GM18907 (cell line): ENCODE results near the gene AXIN1.
"Not testable (repeated sequence)": the region's sequence is repeated elsewhere in the genome, so short reads cannot be mapped to it uniquely, and the experiment has no call there.

Experiments
- ATAC-seq: cut with Tn5 transposase; IDR thresholded peaks from one replicate; pipeline ENCODE4 v1.9.1; 2021; ENCODE audit warnings: mild to moderate bottlenecking, moderate library complexity; ENCODE audit not compliant: unreplicated experiment

Gene AXIN1

DNA sequence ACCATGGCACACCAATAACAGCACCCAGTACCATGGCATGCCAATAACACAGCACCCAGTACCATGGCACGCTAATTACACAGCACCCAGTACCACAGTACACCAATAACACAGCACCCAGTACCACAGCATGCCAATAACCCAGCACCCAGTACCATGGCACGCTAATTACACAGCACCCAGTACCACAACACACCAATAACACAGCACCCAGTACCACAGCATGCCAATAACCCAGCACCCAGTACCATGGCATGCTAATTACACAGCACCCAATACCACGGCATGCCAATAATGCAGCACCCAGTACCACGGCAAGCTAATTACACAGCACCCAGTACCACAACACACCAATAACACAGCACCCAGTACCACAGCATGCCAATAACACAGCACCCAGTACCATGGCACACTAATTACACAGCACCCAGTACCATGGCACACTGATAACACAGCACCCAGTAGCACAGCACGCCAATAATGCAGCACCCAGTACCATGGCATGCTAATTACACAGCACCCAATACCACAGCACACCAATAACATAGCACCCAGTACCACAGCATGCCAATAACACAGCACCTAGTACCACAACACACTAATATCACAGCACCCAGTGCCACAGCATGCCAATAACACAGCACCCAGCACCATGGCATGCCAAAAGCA lies 18.2 kb downstream of the AXIN1 start:
- ATAC-seq = not testable (repeated sequence)

DNA sequence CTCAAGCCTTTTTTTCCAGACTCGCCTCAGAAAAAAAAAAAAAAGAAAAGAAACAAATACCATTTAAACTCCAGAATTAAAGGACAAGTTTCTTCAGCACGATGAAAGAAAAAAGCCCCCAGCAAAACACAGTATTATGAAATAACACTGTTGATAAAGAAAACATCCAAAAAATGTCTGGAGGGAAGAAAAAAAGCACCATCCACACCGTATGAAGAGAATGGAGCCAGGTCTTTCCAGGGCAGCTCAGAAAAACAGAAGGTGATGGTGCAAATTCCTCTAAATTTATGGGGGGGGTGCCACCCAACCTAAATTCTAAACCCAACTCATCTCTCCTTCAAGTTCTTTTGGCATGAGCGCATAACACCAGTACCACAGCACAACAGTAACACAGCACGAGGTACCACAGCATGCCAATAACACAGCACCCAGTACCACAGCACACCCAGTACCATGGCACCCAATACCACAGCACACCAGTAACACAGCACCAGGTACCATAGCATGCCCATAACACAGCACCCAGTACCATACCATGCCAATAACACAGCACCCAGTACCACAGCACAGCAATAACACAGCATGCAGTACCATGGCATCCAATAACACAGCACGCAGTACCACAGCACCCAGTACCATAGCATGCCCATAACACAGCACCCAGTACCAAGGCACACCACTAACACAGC lies 19.0 kb downstream of the AXIN1 start:
- ATAC-seq = no peak

DNA sequence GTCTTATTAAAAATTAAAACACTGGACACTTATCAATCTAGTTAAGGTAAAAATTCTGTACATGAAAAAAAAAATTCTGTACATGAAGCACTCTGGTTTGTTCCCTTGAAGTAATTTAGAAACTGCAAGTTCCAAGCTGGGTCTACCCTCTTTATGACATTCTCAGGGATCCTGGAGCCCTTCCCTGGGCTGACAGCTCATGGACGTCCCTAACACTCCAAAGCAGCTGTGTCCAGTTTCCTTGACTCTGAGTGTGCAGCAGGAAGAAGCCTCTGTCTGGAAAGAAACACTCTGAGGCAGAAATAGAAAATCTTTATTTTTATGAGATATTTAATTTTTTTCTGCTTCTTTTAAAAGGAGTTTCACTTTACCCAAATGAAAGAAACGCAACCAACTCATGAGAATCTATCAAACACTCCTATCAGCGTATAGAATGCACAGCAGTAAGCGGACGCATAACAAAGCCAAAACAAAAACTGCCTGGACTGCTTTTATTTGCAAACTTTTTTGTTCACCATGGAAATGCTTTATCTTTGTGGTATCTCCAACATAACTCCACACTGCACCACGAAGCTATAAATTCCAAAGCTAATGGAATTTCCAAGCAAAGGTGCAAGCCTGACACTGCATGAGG lies 21.2 kb downstream of the AXIN1 start:
- ATAC-seq = not testable (repeated sequence)

GRCh38 chr16:330741-331140 lies 21.8 kb downstream of the AXIN1 start:
- no peak for ATAC-seq

- ATAC-seq = no peak
Measured at GRCh38 chr16:325375-326145, 27.0 kb downstream of the AXIN1 start.

DNA sequence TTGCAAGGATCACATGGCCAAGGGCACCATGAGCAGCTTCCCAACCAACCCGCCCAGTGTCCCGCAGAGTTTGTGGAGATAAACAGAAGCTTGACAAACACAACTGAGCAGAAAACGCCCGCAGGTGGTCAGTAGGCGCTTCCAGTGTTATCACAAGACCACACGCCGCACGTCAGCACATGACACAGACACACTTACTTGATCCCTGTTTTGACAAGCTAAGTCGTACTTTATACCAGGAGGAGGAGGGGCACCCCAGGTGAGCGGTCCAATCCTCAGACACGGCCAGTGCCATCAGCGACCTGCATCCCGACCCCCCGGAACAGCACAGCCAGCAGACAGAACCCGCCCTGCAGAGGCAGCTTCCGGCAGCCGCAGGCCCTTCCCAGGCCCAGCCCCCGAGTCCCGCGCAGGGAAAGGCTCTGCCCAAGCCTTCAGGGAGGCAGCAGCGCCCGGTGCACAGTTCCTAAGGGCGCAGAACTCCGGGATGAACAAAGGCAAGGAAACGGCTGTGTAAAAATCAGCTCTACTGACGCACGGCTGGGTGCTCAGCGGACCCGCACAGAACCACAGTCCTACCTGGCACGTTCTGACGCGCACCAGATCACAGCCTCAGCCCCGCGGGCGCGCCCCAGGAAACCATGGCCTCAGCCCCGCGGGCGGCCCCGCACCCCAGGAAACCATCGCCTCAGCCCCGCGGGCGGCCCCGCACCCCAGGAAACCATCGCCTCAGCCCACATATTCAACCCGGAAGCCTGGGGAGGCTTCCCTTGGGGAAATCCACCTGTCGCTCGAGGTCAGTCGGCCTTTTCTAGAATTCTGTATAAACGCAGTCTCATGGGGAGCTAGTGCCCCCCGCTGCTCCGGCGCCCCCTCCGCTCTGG lies 27.8 kb downstream of the AXIN1 start:
- no peak for ATAC-seq

- ATAC-seq = no peak
Measured at GRCh38 chr16:324201-324450, 28.4 kb downstream of the AXIN1 start.

DNA sequence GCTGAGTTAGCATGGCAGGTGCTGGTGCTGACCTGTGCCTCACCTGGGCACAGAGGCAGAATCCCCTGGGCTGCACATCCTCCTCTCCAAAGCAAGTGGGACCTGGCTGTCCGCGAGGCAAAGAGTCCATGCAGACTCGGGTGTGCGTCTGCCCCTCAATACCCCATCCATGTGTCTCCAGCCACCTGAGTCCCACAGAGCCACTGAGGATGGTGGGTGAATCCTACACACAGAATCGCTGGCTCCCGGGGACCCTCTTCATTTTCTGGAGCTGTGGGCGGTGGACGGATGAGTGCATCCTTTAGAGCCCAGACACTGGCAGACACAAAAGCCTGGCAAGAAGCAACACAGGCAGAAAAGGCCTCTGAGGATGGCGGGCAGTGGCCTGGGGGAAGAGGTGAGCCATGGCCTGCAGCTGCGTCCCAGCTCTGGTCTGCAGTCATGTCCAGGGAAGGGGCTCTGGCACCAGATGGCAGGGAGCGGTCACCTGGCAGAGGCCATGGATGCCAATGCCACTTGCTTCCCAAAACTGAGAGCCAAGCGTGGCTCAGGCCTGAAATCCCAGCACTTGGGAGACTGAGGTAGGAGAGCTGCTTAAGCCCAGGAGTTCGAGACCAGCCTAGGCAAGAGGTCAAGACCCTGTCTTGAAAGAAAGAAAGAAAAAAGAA lies 29.9 kb downstream of the AXIN1 start:
- ATAC-seq = no peak

- ATAC-seq = no peak
Measured at GRCh38 chr16:321532-321931, 31.0 kb downstream of the AXIN1 start.

DNA sequence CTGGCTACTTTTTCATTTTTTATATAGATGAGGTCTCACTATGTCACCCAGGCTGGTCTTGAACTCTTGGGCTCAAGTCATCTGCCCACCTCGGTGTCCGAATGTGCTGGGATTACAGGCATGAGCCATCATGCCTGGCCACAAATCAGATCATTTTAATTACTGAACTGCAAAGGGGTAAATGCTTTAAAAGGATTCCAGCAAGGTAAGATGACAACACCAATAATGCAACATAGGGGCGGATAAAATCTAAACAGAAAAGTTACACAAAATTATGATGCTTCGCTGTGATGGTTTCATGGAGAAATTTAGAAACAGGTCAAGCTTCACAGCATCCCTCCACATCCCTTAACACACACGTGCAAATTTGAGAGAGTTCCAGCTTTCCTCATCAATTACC lies 32.3 kb downstream of the AXIN1 start:
- no peak for ATAC-seq

DNA sequence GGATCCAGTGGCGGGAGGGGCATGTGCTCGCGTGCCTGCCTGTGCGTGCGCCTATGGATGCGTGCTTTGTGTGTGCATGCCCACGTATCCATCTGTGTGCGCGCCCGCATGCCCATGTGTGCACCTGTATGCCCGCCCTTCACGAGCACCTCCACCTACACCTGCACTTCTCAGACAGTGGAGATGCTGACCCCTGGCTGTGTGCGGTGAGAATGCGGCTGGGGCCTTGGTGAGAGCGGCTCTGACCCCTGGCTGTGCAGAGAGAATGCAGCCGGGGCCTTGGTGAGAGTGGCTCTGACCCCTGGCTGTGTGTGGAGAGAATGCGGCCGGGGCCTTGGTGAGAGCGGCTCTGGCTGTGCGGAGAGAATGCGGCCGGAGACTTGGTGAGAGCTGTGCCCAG lies 33.9 kb downstream of the AXIN1 start:
- ATAC-seq = no peak

GRCh38 chr16:317583-317982 lies 34.9 kb downstream of the AXIN1 start:
- ATAC-seq = no peak

- ATAC-seq = no peak
Measured at GRCh38 chr16:316741-317464, 35.6 kb downstream of the AXIN1 start.

- no peak for ATAC-seq
Measured at GRCh38 chr16:314795-315299, 37.7 kb downstream of the AXIN1 start.

- ATAC-seq = no peak
Measured at GRCh38 chr16:314351-314750, 38.2 kb downstream of the AXIN1 start.

DNA sequence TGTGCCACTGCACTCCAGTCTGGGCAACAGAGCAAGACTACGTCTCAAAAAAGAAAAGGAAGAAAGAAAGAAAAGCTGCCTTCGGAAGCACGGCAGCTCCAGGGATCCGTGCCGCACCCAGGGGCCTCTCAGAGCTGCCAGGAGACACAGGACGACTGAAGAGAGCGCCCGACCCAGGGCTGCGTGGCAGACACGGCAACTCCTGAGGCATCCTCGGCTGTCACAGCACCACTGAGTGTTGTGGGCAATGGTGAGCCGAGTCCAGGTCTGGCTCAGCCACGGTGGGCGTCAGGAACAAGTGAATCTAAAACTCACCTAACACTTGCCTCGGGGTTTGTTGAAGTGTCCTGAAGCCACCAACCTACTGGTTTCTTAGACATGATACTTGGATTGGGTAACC lies 40.8 kb downstream of the AXIN1 start:
- no peak for ATAC-seq

GRCh38 chr16:309476-309875 lies 43.0 kb downstream of the AXIN1 start:
- no peak for ATAC-seq

DNA sequence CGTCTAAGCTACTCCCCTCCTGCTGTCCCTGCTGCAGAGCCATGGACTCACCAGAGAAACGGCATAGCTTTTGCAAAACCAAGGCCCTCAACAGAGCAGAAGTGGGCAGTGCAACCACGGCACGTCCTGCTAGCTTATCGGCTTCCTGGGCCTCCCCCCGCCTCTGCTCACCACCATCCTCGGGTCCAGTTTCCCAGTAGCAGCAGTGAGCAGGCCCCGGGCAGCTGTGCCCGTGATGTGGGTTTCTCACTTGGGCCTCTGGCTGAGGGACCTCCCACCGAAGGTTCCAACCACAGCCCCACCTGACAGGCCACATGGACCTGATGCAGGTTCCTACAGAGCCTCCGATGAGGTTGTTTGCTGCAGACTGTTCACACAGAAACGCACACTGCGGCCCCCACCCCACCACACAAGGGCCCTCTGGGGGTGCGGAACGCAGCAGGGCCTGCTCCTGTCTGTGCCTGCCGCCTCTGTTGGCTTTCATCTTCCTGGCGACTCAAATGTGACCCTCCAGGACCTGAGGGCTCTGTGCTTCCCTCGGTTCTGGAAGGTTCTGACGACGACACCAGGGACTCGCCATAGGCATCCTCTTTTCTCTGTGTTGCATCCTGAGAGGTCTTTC lies 44.7 kb downstream of the AXIN1 start:
- no peak for ATAC-seq

GRCh38 chr16:306911-307370 lies 45.6 kb downstream of the AXIN1 start:
- no peak for ATAC-seq
